ENCODE results near the gene CFAP74. TPM values are rescaled to one million over a fixed set of nuclear protein-coding genes. Genes with fewer than 3 reads are reported as not detected.

Gene CFAP74
- total and polyA plus RNA-seq, 2 of the 13 experiments (the other 11 are each of a cell fraction or from before 2014, with no cell fraction given), result 0.27 to 0.62 TPM

GRCh38 chr1:1986451-1987141 is 17.0 kb downstream of the CFAP74 start (continued):
- TF ChIP-seq ZNF432 (CRISPR knock-in tag; IDR thresholded peaks at IDR 0.05; ENCODE audit: borderline replicate concordance) (no peak), NR2F1 (CRISPR knock-in tag; IDR thresholded peaks at IDR 0.05) (0 out of 4 replicates have a peak, but pooled peaks of 1 of the 2 experiments have one; percentile 35), ZNF883 (CRISPR knock-in tag; IDR thresholded peaks at IDR 0.05; ENCODE audit: not compliant biosample characterization) (no peak), FOXK2 (IDR thresholded peaks at IDR 0.05) (no peak), FOSL1 (CRISPR knock-in tag; IDR thresholded peaks at IDR 0.05; ENCODE audit: borderline replicate concordance) (no peak), SMARCE1 (IDR thresholded peaks at IDR 0.05; ENCODE audit: borderline replicate concordance) (no peak), CEBPG (CRISPR knock-in tag; IDR thresholded peaks at IDR 0.05) (no peak), CBFB (CRISPR knock-in tag; IDR thresholded peaks at IDR 0.05) (no peak), ESRRA (CRISPR knock-in tag; IDR thresholded peaks at IDR 0.05; ENCODE audit: low read depth) (no peak), ZNF280D (CRISPR knock-in tag; IDR thresholded peaks at IDR 0.05) (no peak), KDM1A (CRISPR knock-in tag; IDR thresholded peaks at IDR 0.05) (no peak), ZNF772 (CRISPR knock-in tag; IDR thresholded peaks at IDR 0.05) (no peak; the same call in 1 of the 2 replicates), IKZF1 (IDR thresholded peaks at IDR 0.05) (no peak), HNF4A (CRISPR knock-in tag; IDR thresholded peaks at IDR 0.05) (peak; percentile 60), ARHGAP35 (CRISPR knock-in tag; IDR thresholded peaks at IDR 0.05; ENCODE audit: borderline replicate concordance) (no peak), RXRA (CRISPR knock-in tag; IDR thresholded peaks at IDR 0.05) (no peak; the same call in 1 of the 2 replicates)
- TF ChIP-seq, protein P1, sequence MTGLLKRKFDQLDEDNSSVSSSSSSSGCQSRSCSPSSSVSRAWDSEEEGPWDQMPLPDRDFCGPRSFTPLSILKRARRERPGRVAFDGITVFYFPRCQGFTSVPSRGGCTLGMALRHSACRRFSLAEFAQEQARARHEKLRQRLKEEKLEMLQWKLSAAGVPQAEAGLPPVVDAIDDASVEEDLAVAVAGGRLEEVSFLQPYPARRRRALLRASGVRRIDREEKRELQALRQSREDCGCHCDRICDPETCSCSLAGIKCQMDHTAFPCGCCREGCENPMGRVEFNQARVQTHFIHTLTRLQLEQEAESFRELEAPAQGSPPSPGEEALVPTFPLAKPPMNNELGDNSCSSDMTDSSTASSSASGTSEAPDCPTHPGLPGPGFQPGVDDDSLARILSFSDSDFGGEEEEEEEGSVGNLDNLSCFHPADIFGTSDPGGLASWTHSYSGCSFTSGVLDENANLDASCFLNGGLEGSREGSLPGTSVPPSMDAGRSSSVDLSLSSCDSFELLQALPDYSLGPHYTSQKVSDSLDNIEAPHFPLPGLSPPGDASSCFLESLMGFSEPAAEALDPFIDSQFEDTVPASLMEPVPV (CRISPR knock-in tag; IDR thresholded peaks at IDR 0.05), result no peak; the same call in 1 of the 2 replicates
- TF ChIP-seq, protein P2, sequence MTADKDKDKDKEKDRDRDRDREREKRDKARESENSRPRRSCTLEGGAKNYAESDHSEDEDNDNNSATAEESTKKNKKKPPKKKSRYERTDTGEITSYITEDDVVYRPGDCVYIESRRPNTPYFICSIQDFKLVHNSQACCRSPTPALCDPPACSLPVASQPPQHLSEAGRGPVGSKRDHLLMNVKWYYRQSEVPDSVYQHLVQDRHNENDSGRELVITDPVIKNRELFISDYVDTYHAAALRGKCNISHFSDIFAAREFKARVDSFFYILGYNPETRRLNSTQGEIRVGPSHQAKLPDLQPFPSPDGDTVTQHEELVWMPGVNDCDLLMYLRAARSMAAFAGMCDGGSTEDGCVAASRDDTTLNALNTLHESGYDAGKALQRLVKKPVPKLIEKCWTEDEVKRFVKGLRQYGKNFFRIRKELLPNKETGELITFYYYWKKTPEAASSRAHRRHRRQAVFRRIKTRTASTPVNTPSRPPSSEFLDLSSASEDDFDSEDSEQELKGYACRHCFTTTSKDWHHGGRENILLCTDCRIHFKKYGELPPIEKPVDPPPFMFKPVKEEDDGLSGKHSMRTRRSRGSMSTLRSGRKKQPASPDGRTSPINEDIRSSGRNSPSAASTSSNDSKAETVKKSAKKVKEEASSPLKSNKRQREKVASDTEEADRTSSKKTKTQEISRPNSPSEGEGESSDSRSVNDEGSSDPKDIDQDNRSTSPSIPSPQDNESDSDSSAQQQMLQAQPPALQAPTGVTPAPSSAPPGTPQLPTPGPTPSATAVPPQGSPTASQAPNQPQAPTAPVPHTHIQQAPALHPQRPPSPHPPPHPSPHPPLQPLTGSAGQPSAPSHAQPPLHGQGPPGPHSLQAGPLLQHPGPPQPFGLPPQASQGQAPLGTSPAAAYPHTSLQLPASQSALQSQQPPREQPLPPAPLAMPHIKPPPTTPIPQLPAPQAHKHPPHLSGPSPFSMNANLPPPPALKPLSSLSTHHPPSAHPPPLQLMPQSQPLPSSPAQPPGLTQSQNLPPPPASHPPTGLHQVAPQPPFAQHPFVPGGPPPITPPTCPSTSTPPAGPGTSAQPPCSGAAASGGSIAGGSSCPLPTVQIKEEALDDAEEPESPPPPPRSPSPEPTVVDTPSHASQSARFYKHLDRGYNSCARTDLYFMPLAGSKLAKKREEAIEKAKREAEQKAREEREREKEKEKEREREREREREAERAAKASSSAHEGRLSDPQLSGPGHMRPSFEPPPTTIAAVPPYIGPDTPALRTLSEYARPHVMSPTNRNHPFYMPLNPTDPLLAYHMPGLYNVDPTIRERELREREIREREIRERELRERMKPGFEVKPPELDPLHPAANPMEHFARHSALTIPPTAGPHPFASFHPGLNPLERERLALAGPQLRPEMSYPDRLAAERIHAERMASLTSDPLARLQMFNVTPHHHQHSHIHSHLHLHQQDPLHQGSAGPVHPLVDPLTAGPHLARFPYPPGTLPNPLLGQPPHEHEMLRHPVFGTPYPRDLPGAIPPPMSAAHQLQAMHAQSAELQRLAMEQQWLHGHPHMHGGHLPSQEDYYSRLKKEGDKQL (CRISPR knock-in tag; IDR thresholded peaks at IDR 0.05; ENCODE audit: low read depth), result no peak
- TF ChIP-seq, protein P3, sequence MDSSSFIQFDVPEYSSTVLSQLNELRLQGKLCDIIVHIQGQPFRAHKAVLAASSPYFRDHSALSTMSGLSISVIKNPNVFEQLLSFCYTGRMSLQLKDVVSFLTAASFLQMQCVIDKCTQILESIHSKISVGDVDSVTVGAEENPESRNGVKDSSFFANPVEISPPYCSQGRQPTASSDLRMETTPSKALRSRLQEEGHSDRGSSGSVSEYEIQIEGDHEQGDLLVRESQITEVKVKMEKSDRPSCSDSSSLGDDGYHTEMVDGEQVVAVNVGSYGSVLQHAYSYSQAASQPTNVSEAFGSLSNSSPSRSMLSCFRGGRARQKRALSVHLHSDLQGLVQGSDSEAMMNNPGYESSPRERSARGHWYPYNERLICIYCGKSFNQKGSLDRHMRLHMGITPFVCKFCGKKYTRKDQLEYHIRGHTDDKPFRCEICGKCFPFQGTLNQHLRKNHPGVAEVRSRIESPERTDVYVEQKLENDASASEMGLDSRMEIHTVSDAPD (CRISPR knock-in tag; IDR thresholded peaks at IDR 0.05), result no peak

Measured in HepG2 (cell line).